Keratinocyte (primary cell): ENCODE data around the gene MYL7. TPM values are rescaled to one million over a fixed set of nuclear protein-coding genes. Genes with fewer than 3 reads are reported as not detected.

Experiments used
- DNase-seq: peaks from one replicate; pipeline ENCODE4 v3.0.0-alpha.2; 2011; ENCODE audit warnings: low read depth, missing footprints, low spot score
- FAIRE-seq: peaks from 2 replicates; lab custom pipeline; 2011; peaks lifted over from hg19 to GRCh38; lab: Jason Lieb, UNC
- H2AFZ ChIP-seq: 2 replicates; pipeline ENCODE4 v1.6.0; 2012; ENCODE audit warnings: low read length, control low read depth, inconsistent platforms; ENCODE audit not compliant: control insufficient read depth
- H3K27ac ChIP-seq: 2 replicates; pipeline ENCODE4 v1.5.1; 2011; ENCODE audit warnings: low read length; ENCODE audit not compliant: control insufficient read depth, insufficient read depth
- H3K27me3 ChIP-seq: 3 replicates; pipeline ENCODE4 v1.6.0; 2011; ENCODE audit warnings: low read length; ENCODE audit not compliant: control insufficient read depth, insufficient read depth; ENCODE audit errors: extremely low read depth
- H3K36me3 ChIP-seq, 2 experiments: 2 replicates in 1 of 2; 3 replicates in 1 of 2; pipeline ENCODE4 v1.5.1; 2011; ENCODE audit warnings: low read length in 2 of 2, mild to moderate bottlenecking in 1 of 2; ENCODE audit not compliant: control insufficient read depth in 2 of 2, insufficient read depth in 2 of 2; ENCODE audit errors: extremely low read depth in 1 of 2
- H3K4me1 ChIP-seq: 3 replicates; pipeline ENCODE4 v1.5.1; 2011; ENCODE audit warnings: low read length; ENCODE audit not compliant: control insufficient read depth, insufficient read depth; ENCODE audit errors: extremely low read depth
- H3K4me2 ChIP-seq: 3 replicates; pipeline ENCODE4 v1.6.0; 2011; ENCODE audit warnings: low read depth, low read length; ENCODE audit not compliant: control insufficient read depth, insufficient read depth; ENCODE audit errors: extremely low read depth
- H3K4me3 ChIP-seq, 3 experiments: fragments of 200-600 bp in 1 of 3; sonication (generic) in 1 of 3; 2 replicates in 2 of 3; 3 replicates in 1 of 3; pipeline ENCODE4 v1.5.1; 2011 to 2016; ENCODE audit warnings: low read length in 3 of 3, mild to moderate bottlenecking in 3 of 3, control low read depth in 2 of 3, inconsistent platforms in 1 of 3, low read depth in 1 of 3, mixed read lengths in 1 of 3, mixed run types in 1 of 3, moderate library complexity in 1 of 3; ENCODE audit not compliant: control insufficient read depth in 2 of 3, insufficient read depth in 2 of 3; ENCODE audit errors: extremely low read depth in 1 of 3
- H3K79me2 ChIP-seq: 2 replicates; pipeline ENCODE4 v1.6.0; 2012; ENCODE audit warnings: low read length; ENCODE audit not compliant: control insufficient read depth, insufficient read depth
- H3K9ac ChIP-seq: 3 replicates; pipeline ENCODE4 v1.6.0; 2011; ENCODE audit warnings: low read length; ENCODE audit not compliant: control insufficient read depth, insufficient read depth; ENCODE audit errors: extremely low read depth
- H3K9me1 ChIP-seq: 3 replicates; pipeline ENCODE4 v1.6.0; 2011; ENCODE audit warnings: low read length; ENCODE audit not compliant: control insufficient read depth, insufficient read depth; ENCODE audit errors: extremely low read depth
- H3K9me3 ChIP-seq: 2 replicates; pipeline ENCODE4 v1.5.1; 2012; ENCODE audit warnings: low read depth, low read length; ENCODE audit not compliant: control insufficient read depth
- H4K20me1 ChIP-seq: 3 replicates; pipeline ENCODE4 v1.6.0; 2011; ENCODE audit warnings: low read length; ENCODE audit not compliant: control insufficient read depth, insufficient read depth; ENCODE audit errors: extremely low read depth
- EZH2 ChIP-seq: IDR thresholded peaks from one replicate; pipeline ENCODE4 v1.6.1; 2012; ENCODE audit warnings: inconsistent platforms, mild to moderate bottlenecking, low read length, moderate library complexity
- dilution Hi-C: fragments of 300-500 bp; cut with MboI; formaldehyde crosslinking; loops from one replicate; pipeline ENCODE4 v1.7.0; 2020; ENCODE audit warnings: low sequenced_read_pairs; ENCODE audit not compliant: extremely low pct_ligation_motif_present
- polyA minus RNA-seq, 3 experiments: library from RNA; depleted of rRNA, polyadenylated mRNA; stranded (reverse); fragments of >200 nt; gene quantifications; 1 replicate in 1 of 3; 2 replicates in 1 of 3; 3 replicates in 1 of 3; pipeline ENCODE4 v1.2.3, GENCODE V29; 2011
- polyA plus RNA-seq, 5 experiments: library from polyadenylated mRNA; depleted of rRNA in 3 of 5; stranded (reverse) in 3 of 5; stranded (forward) in 1 of 5; unstranded in 1 of 5; fragments of >200 nt; gene quantifications; 1 replicate in 1 of 5; 2 replicates in 3 of 5; 3 replicates in 1 of 5; pipeline versions ENCODE4 v1.2.1 to v1.2.3, GENCODE V29; 2011 to 2012; ENCODE audit warnings: missing spikeins in 2 of 5, low read depth in 1 of 5, low replicate concordance in 1 of 5
- TF ChIP-seq, protein P1 (sequence below), 3 experiments: IDR thresholded peaks in 1 of 3; conservative IDR thresholded peaks in 1 of 3; optimal IDR thresholded peaks in 1 of 3; 2 replicates in 2 of 3; 3 replicates in 1 of 3; pipeline versions ENCODE3 to v1.5.1; 2011; ENCODE audit warnings: low read length in 3 of 3, mild to moderate bottlenecking in 3 of 3, moderate library complexity in 2 of 3, control low read depth in 1 of 3, inconsistent platforms in 1 of 3; ENCODE audit not compliant: insufficient read depth in 2 of 3; ENCODE audit errors: extremely low read depth in 1 of 3

The MYL7 gene, protein sequence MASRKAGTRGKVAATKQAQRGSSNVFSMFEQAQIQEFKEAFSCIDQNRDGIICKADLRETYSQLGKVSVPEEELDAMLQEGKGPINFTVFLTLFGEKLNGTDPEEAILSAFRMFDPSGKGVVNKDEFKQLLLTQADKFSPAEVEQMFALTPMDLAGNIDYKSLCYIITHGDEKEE
- polyA plus RNA-seq (0.19 to 2.9 TPM (median 0.59 TPM) in 3 replicates), polyA minus RNA-seq (not detected in 3 replicates)
- not detected for polyA plus RNA-seq (2011; ENCODE audit: low read depth)
- polyA plus RNA-seq (2011; cell fraction: cytosol; rRNA removed), result 2.0 and 4.9 TPM in 2 replicates
- polyA plus RNA-seq (2011; cell fraction: nucleus; rRNA removed), result 3.4 and 6.0 TPM in 2 replicates
- 0.25 and 2.2 TPM in 2 replicates for polyA plus RNA-seq (2012; ENCODE audit: low replicate concordance)
- polyA minus RNA-seq (2011; cell fraction: cytosol; rRNA and poly(A)+ RNA removed), result not detected
- not detected in 2 replicates for polyA minus RNA-seq (2011; cell fraction: nucleus; rRNA and poly(A)+ RNA removed)

- peaks cover 3% of the 10 kb centered on the region for H3K4me1 ChIP-seq
- DNase-seq (no peak), FAIRE-seq (no peak)
- dilution Hi-C loops, result no loop called here
- no peaks in the 10 kb centered on the region for H3K36me3 ChIP-seq
- TF ChIP-seq, protein P1, sequence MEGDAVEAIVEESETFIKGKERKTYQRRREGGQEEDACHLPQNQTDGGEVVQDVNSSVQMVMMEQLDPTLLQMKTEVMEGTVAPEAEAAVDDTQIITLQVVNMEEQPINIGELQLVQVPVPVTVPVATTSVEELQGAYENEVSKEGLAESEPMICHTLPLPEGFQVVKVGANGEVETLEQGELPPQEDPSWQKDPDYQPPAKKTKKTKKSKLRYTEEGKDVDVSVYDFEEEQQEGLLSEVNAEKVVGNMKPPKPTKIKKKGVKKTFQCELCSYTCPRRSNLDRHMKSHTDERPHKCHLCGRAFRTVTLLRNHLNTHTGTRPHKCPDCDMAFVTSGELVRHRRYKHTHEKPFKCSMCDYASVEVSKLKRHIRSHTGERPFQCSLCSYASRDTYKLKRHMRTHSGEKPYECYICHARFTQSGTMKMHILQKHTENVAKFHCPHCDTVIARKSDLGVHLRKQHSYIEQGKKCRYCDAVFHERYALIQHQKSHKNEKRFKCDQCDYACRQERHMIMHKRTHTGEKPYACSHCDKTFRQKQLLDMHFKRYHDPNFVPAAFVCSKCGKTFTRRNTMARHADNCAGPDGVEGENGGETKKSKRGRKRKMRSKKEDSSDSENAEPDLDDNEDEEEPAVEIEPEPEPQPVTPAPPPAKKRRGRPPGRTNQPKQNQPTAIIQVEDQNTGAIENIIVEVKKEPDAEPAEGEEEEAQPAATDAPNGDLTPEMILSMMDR (optimal IDR thresholded peaks at IDR 0.05 in 1 of 3, IDR thresholded peaks at IDR 0.05 in 1 of 3, conservative IDR thresholded peaks at IDR 0.05 in 1 of 3; ENCODE audit: extremely low read depth in 1 of 3, insufficient read depth in 2 of 3, low read length in 3 of 3), result no peak
- TF ChIP-seq EZH2, result no peak
- H3K4me3 ChIP-seq, result no peak within 1 kb of the TSS
- peaks cover 22% of the 10 kb centered on the region for H3K27me3 ChIP-seq
- H3K4me2 ChIP-seq, result no peak within 1 kb of the TSS
- no peaks in the 10 kb centered on the region for H3K9me3 ChIP-seq
- no peak within 1 kb of the TSS for H3K9ac ChIP-seq
- H2AFZ ChIP-seq, result no peak within 1 kb of the TSS
- H3K79me2 ChIP-seq, result no peaks in the 10 kb centered on the region
- no peaks in the 10 kb centered on the region for H4K20me1 ChIP-seq
- H3K9me1 ChIP-seq, result no peaks in the 10 kb centered on the region
- no peak within 1 kb of the TSS for H3K27ac ChIP-seq
These were observed at the start of gene MYL7 for GRCh38 chr7:44141221-44141850. MYL7 (minus strand) TSS chr7:44141332; CDS start chr7:44141305, 27 bp downstream.

- H3K36me3 ChIP-seq, result no peaks in the 10 kb centered on the region
- no peaks in the 10 kb centered on the region for H3K9me1 ChIP-seq
- H3K9me3 ChIP-seq, result no peaks in the 10 kb centered on the region
- H4K20me1 ChIP-seq, result no peaks in the 10 kb centered on the region
- H3K79me2 ChIP-seq, result no peaks in the 10 kb centered on the region
- H2AFZ ChIP-seq, result no peak overlapping the region
- H3K4me1 ChIP-seq, result peaks cover 2% of the 10 kb centered on the region
- peaks cover 8% of the 10 kb centered on the region for H3K27me3 ChIP-seq
- dilution Hi-C loops, result no loop called here
- no peak for FAIRE-seq
- no peak overlapping the region for H3K4me3 ChIP-seq
- no peak overlapping the region for H3K27ac ChIP-seq
- H3K9ac ChIP-seq, result no peak overlapping the region
- TF ChIP-seq EZH2, result no peak
- TF ChIP-seq, protein P1 (optimal IDR thresholded peaks at IDR 0.05 in 1 of 3, IDR thresholded peaks at IDR 0.05 in 1 of 3, conservative IDR thresholded peaks at IDR 0.05 in 1 of 3; ENCODE audit: extremely low read depth in 1 of 3, insufficient read depth in 2 of 3, low read length in 3 of 3), result no peak
- DNase-seq, result no peak
- H3K4me2 ChIP-seq, result no peak overlapping the region
These were observed 49.1 kb upstream of the MYL7 start for GRCh38 chr7:44189993-44190872.
